Measurements from ENCODE around the gene IL17RE.
A peak's percentile ranks its signal among the peaks of the same experiment; 100 is the strongest.
"Not testable (repeated sequence)": the region's sequence is repeated elsewhere in the genome, so short reads cannot be mapped to it uniquely, and the experiment has no call there.

The IL17RE gene

GRCh38 chr3:9869955-9870354 is 32.7 kb upstream of the IL17RE start:
- H3K27ac Mint-ChIP-seq, result no peak overlapping the region
- ATAC-seq, result no peak
- H3K27me3 Mint-ChIP-seq, result no peaks in the 10 kb centered on the region

GRCh38 chr3:9870978-9871377 is 31.7 kb upstream of the IL17RE start:
- Mint-ChIP-seq H3K9me3 (no peaks in the 10 kb centered on the region), H3K4me3 (no peak overlapping the region), H3K36me3 (ENCODE audit: low read depth) (no peaks in the 10 kb centered on the region), H3K27me3 (no peaks in the 10 kb centered on the region), H3K27ac (no peak overlapping the region), H3K4me1 (no peaks in the 10 kb centered on the region)
- no peak for ATAC-seq
- no peak for DNase-seq

More at GRCh38 chr3:9869955-9870354, 32.7 kb upstream of the IL17RE start:
- H3K4me1 Mint-ChIP-seq, result no peaks in the 10 kb centered on the region
- no peaks in the 10 kb centered on the region for H3K9me3 Mint-ChIP-seq
- no peak for DNase-seq
- no peaks in the 10 kb centered on the region for H3K36me3 Mint-ChIP-seq (ENCODE audit: low read depth)
- no peak overlapping the region for H3K4me3 Mint-ChIP-seq

- not testable (repeated sequence) for H3K36me3 Mint-ChIP-seq (ENCODE audit: low read depth); H3K27me3 Mint-ChIP-seq; H3K27ac Mint-ChIP-seq; ATAC-seq; H3K4me1 Mint-ChIP-seq; H3K4me3 Mint-ChIP-seq; H3K9me3 Mint-ChIP-seq; DNase-seq
Measured at GRCh38 chr3:9872067-9872466, 30.6 kb upstream of the IL17RE start.

- no peak for DNase-seq
- Mint-ChIP-seq H3K9me3 (no peaks in the 10 kb centered on the region), H3K27ac (no peak overlapping the region), H3K4me1 (no peaks in the 10 kb centered on the region), H3K36me3 (ENCODE audit: low read depth) (no peaks in the 10 kb centered on the region), H3K4me3 (no peak overlapping the region), H3K27me3 (no peaks in the 10 kb centered on the region)
- ATAC-seq, result no peak
Measured at GRCh38 chr3:9875448-9875847, 27.2 kb upstream of the IL17RE start.

GRCh38 chr3:9876255-9876654 is 26.4 kb upstream of the IL17RE start:
- not testable (repeated sequence) for H3K4me1 Mint-ChIP-seq; H3K27me3 Mint-ChIP-seq; H3K4me3 Mint-ChIP-seq; H3K27ac Mint-ChIP-seq; H3K36me3 Mint-ChIP-seq (ENCODE audit: low read depth); H3K9me3 Mint-ChIP-seq; DNase-seq; ATAC-seq

GRCh38 chr3:9876991-9877390 is 25.7 kb upstream of the IL17RE start:
- H3K9me3 Mint-ChIP-seq, result no peaks in the 10 kb centered on the region
- no peaks in the 10 kb centered on the region for H3K4me1 Mint-ChIP-seq
- no peak overlapping the region for H3K4me3 Mint-ChIP-seq
- H3K27ac Mint-ChIP-seq, result no peak overlapping the region
- ATAC-seq, result peak; percentile 61
- H3K27me3 Mint-ChIP-seq, result no peaks in the 10 kb centered on the region
- DNase-seq, result no peak
- no peaks in the 10 kb centered on the region for H3K36me3 Mint-ChIP-seq (ENCODE audit: low read depth)

- ATAC-seq, result no peak
- Mint-ChIP-seq H3K9me3 (no peaks in the 10 kb centered on the region), H3K4me3 (no peak overlapping the region), H3K36me3 (ENCODE audit: low read depth) (no peaks in the 10 kb centered on the region), H3K4me1 (no peaks in the 10 kb centered on the region), H3K27ac (no peak overlapping the region), H3K27me3 (no peaks in the 10 kb centered on the region)
- no peak for DNase-seq
Measured at GRCh38 chr3:9878700-9879099, 23.9 kb upstream of the IL17RE start.

GRCh38 chr3:9879830-9880549 is 22.7 kb upstream of the IL17RE start, which contains the start of gene CIDEC:
Gene CIDEC, minus strand, starts transcription at chr3:9880253. Its CDS starts 1,767 bp downstream, at chr3:9878486.
- Mint-ChIP-seq H3K27ac (no peak within 1 kb of the TSS), H3K4me1 (no peaks in the 10 kb centered on the region), H3K27me3 (no peaks in the 10 kb centered on the region), H3K9me3 (no peaks in the 10 kb centered on the region), H3K36me3 (ENCODE audit: low read depth) (no peaks in the 10 kb centered on the region), H3K4me3 (no peak within 1 kb of the TSS)
- no peak for DNase-seq
- ATAC-seq, result no peak

GRCh38 chr3:9881441-9881840 is 21.2 kb upstream of the IL17RE start:
- H3K9me3 Mint-ChIP-seq, result no peaks in the 10 kb centered on the region
- H3K4me3 Mint-ChIP-seq, result no peak overlapping the region
- no peak for ATAC-seq
- H3K36me3 Mint-ChIP-seq (ENCODE audit: low read depth), result no peaks in the 10 kb centered on the region
- no peak overlapping the region for H3K27ac Mint-ChIP-seq
- no peak for DNase-seq
- no peaks in the 10 kb centered on the region for H3K4me1 Mint-ChIP-seq
- H3K27me3 Mint-ChIP-seq, result no peaks in the 10 kb centered on the region

- H3K27me3 Mint-ChIP-seq, result no peaks in the 10 kb centered on the region
- DNase-seq (no peak), ATAC-seq (no peak)
- H3K4me3 Mint-ChIP-seq, result no peak overlapping the region
- H3K27ac Mint-ChIP-seq, result no peak overlapping the region
- no peaks in the 10 kb centered on the region for H3K4me1 Mint-ChIP-seq
- H3K9me3 Mint-ChIP-seq, result no peaks in the 10 kb centered on the region
- H3K36me3 Mint-ChIP-seq (ENCODE audit: low read depth), result no peaks in the 10 kb centered on the region
Measured at GRCh38 chr3:9883706-9884554, 18.7 kb upstream of the IL17RE start.

GRCh38 chr3:9884555-9885165 is 18.0 kb upstream of the IL17RE start:
- no peaks in the 10 kb centered on the region for H3K27me3 Mint-ChIP-seq
- peaks cover 3% of the 10 kb centered on the region for H3K4me1 Mint-ChIP-seq
- H3K36me3 Mint-ChIP-seq (ENCODE audit: low read depth), result no peaks in the 10 kb centered on the region
- H3K9me3 Mint-ChIP-seq, result no peaks in the 10 kb centered on the region
- DNase-seq, result no peak
- no peak overlapping the region for H3K4me3 Mint-ChIP-seq
- ATAC-seq, result no peak
- H3K27ac Mint-ChIP-seq, result no peak overlapping the region

GRCh38 chr3:9886328-9886727 is 16.3 kb upstream of the IL17RE start:
- H3K4me1 Mint-ChIP-seq, result peaks cover 11% of the 10 kb centered on the region
- no peak for ATAC-seq
- no peak overlapping the region for H3K4me3 Mint-ChIP-seq
- no peak for DNase-seq
- H3K36me3 Mint-ChIP-seq (ENCODE audit: low read depth), result peaks cover 4% of the 10 kb centered on the region
- no peak overlapping the region for H3K27ac Mint-ChIP-seq
- no peaks in the 10 kb centered on the region for H3K27me3 Mint-ChIP-seq
- H3K9me3 Mint-ChIP-seq, result no peaks in the 10 kb centered on the region

- no peak for ATAC-seq
Measured at GRCh38 chr3:9887480-9887879, 15.2 kb upstream of the IL17RE start.

GRCh38 chr3:9888540-9888939 is 14.1 kb upstream of the IL17RE start:
- ATAC-seq, result no peak
- Mint-ChIP-seq H3K4me3 (no peak overlapping the region), H3K36me3 (ENCODE audit: low read depth) (peaks cover 22% of the 10 kb centered on the region), H3K9me3 (no peaks in the 10 kb centered on the region), H3K27me3 (no peaks in the 10 kb centered on the region), H3K4me1 (peaks cover 28% of the 10 kb centered on the region), H3K27ac (no peak overlapping the region)
- no peak for DNase-seq

More at GRCh38 chr3:9887480-9887879, 15.2 kb upstream of the IL17RE start:
- H3K27ac Mint-ChIP-seq, result no peak overlapping the region
- peaks cover 19% of the 10 kb centered on the region for H3K4me1 Mint-ChIP-seq
- H3K36me3 Mint-ChIP-seq (ENCODE audit: low read depth), result peaks cover 11% of the 10 kb centered on the region
- H3K27me3 Mint-ChIP-seq, result no peaks in the 10 kb centered on the region
- no peaks in the 10 kb centered on the region for H3K9me3 Mint-ChIP-seq
- DNase-seq, result no peak
- H3K4me3 Mint-ChIP-seq, result no peak overlapping the region

GRCh38 chr3:9889405-9889804 is 13.2 kb upstream of the IL17RE start:
- no peak for ATAC-seq
- Mint-ChIP-seq H3K36me3 (ENCODE audit: low read depth) (peaks cover 30% of the 10 kb centered on the region), H3K4me3 (peak overlapping the region; percentile 96)

More at GRCh38 chr3:9889405-9889804, 13.2 kb upstream of the IL17RE start:
- no peak for DNase-seq
- Mint-ChIP-seq H3K9me3 (no peaks in the 10 kb centered on the region), H3K27ac (peak overlapping the region; percentile 98), H3K27me3 (no peaks in the 10 kb centered on the region), H3K4me1 (peaks cover 37% of the 10 kb centered on the region)
